Measurements from ENCODE around the gene SOX6. TPM values are rescaled to one million over a fixed set of nuclear protein-coding genes. Genes with fewer than 3 reads are reported as not detected.

The SOX6 gene
- polyA plus RNA-seq, 3 donors = not detected

- peaks cover 3% of the 10 kb centered on the region for H3K4me1 Mint-ChIP-seq
- no peak overlapping the region for H3K9ac ChIP-seq (ENCODE audit: insufficient read depth, low read length, poor library complexity, severe bottlenecking)
- 100% methylated on average over 1 of the region's 2 CpGs for WGBS (ENCODE audit: insufficient coverage)
- H3K9me3 Mint-ChIP-seq = peaks cover 0 to 2% (median 0%) of the 10 kb centered on the region in 7 donors
- no peak overlapping the region for H3K27ac Mint-ChIP-seq
- H3K27me3 Mint-ChIP-seq (ENCODE audit: low read depth in 3 of 3) = peaks cover 0 to 6% (median 1%) of the 10 kb centered on the region in 3 donors
- H3K27me3 ChIP-seq (ENCODE audit: control insufficient read depth in 2 of 2, insufficient read depth in 2 of 2, low read length in 2 of 2) = no peaks in the 10 kb centered on the region
- no peak overlapping the region for H3K4me3 Mint-ChIP-seq
- no peaks in the 10 kb centered on the region for H3K79me2 ChIP-seq (ENCODE audit: insufficient read depth, low read length)
- no peaks in the 10 kb centered on the region for H3K36me3 ChIP-seq (replicated peaks in 1 of 2; ENCODE audit: control insufficient read depth in 1 of 2, insufficient read depth in 2 of 2, low read length in 2 of 2)
- intact Hi-C loops (cut with micrococcal nuclease) = no loop called here
- no peak overlapping the region for H2AFZ ChIP-seq (ENCODE audit: insufficient read depth, low read depth, low read length, poor library complexity, severe bottlenecking)
- no peak overlapping the region for H3K4me3 ChIP-seq (replicated peaks in 1 of 3; ENCODE audit: low read depth in 2 of 3, low read length in 3 of 3)
- no peaks in the 10 kb centered on the region for H3K36me3 Mint-ChIP-seq
- no peaks in the 10 kb centered on the region for H4K20me1 ChIP-seq (ENCODE audit: insufficient read depth, low read length)
- H3K9me3 ChIP-seq (replicated peaks in 1 of 2; ENCODE audit: control insufficient read depth in 1 of 2, insufficient read depth in 1 of 2, low read length in 2 of 2) = no peaks in the 10 kb centered on the region
- H3K4me1 ChIP-seq (ENCODE audit: control insufficient read depth in 1 of 2, insufficient read depth in 2 of 2, low read length in 2 of 2) = no peaks in the 10 kb centered on the region
- no peak overlapping the region for H3K27ac ChIP-seq (ENCODE audit: low read depth in 1 of 2, low read length in 2 of 2)
- DNase-seq = no peak
- H3K4me2 ChIP-seq (replicated peaks; ENCODE audit: extremely low read depth, low read length, poor library complexity, severe bottlenecking) = no peak overlapping the region
- TF ChIP-seq, protein P1, sequence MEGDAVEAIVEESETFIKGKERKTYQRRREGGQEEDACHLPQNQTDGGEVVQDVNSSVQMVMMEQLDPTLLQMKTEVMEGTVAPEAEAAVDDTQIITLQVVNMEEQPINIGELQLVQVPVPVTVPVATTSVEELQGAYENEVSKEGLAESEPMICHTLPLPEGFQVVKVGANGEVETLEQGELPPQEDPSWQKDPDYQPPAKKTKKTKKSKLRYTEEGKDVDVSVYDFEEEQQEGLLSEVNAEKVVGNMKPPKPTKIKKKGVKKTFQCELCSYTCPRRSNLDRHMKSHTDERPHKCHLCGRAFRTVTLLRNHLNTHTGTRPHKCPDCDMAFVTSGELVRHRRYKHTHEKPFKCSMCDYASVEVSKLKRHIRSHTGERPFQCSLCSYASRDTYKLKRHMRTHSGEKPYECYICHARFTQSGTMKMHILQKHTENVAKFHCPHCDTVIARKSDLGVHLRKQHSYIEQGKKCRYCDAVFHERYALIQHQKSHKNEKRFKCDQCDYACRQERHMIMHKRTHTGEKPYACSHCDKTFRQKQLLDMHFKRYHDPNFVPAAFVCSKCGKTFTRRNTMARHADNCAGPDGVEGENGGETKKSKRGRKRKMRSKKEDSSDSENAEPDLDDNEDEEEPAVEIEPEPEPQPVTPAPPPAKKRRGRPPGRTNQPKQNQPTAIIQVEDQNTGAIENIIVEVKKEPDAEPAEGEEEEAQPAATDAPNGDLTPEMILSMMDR (IDR thresholded peaks at IDR 0.05) = no peak
Observed at GRCh38 chr11:16016468-16016829, 339.9 kb downstream of the SOX6 start.

GRCh38 chr11:16015741-16016467, 340.4 kb downstream of the SOX6 start:
- H4K20me1 ChIP-seq (ENCODE audit: insufficient read depth, low read length) = no peaks in the 10 kb centered on the region
- H3K9me3 ChIP-seq (replicated peaks in 1 of 2; ENCODE audit: control insufficient read depth in 1 of 2, insufficient read depth in 1 of 2, low read length in 2 of 2) = no peaks in the 10 kb centered on the region
- H3K79me2 ChIP-seq (ENCODE audit: insufficient read depth, low read length) = no peaks in the 10 kb centered on the region
- TF ChIP-seq, protein P1 (IDR thresholded peaks at IDR 0.05) = no peak
- H3K4me3 ChIP-seq (replicated peaks in 1 of 3; ENCODE audit: low read depth in 2 of 3, low read length in 3 of 3) = no peak overlapping the region
- H3K27ac ChIP-seq (ENCODE audit: low read depth in 1 of 2, low read length in 2 of 2) = no peak overlapping the region
- Mint-ChIP-seq H3K4me1 (peaks cover 3% of the 10 kb centered on the region), H3K9me3 (peaks cover 0 to 2% (median 0%) of the 10 kb centered on the region in 7 donors), H3K27ac (no peak overlapping the region), H3K4me3 (no peak overlapping the region), H3K36me3 (no peaks in the 10 kb centered on the region), H3K27me3 (ENCODE audit: low read depth in 3 of 3) (peaks cover 0 to 6% (median 1%) of the 10 kb centered on the region in 3 donors)
- intact Hi-C loops (cut with micrococcal nuclease) = no loop called here
- H3K27me3 ChIP-seq (ENCODE audit: control insufficient read depth in 2 of 2, insufficient read depth in 2 of 2, low read length in 2 of 2) = no peaks in the 10 kb centered on the region
- H3K9ac ChIP-seq (ENCODE audit: insufficient read depth, low read length, poor library complexity, severe bottlenecking) = no peak overlapping the region
- no peak overlapping the region for H2AFZ ChIP-seq (ENCODE audit: insufficient read depth, low read depth, low read length, poor library complexity, severe bottlenecking)
- H3K4me1 ChIP-seq (ENCODE audit: control insufficient read depth in 1 of 2, insufficient read depth in 2 of 2, low read length in 2 of 2) = no peaks in the 10 kb centered on the region
- no CpG with 5 or more reads among the region's 5 CpGs for WGBS (ENCODE audit: insufficient coverage)
- DNase-seq = no peak
- no peaks in the 10 kb centered on the region for H3K36me3 ChIP-seq (replicated peaks in 1 of 2; ENCODE audit: control insufficient read depth in 1 of 2, insufficient read depth in 2 of 2, low read length in 2 of 2)
- no peak overlapping the region for H3K4me2 ChIP-seq (replicated peaks; ENCODE audit: extremely low read depth, low read length, poor library complexity, severe bottlenecking)
